Mucosa of rectum (tissue), 2 donors: ENCODE data around the gene C3orf70.

Experiments used
- H3K27ac ChIP-seq, 2 donors: one replicate each; pipeline ENCODE4 v1.7.0; 2013; ENCODE audit warnings: inconsistent platforms in 2 of 2, low read depth in 2 of 2, low read length in 2 of 2
- H3K27me3 ChIP-seq, 2 donors: one replicate each; pipeline ENCODE4 v1.7.0; 2013; ENCODE audit warnings: low read length in 2 of 2; ENCODE audit not compliant: control insufficient read depth in 2 of 2, insufficient read depth in 2 of 2
- H3K36me3 ChIP-seq, 2 donors: one replicate each; pipeline ENCODE4 v1.7.0; 2013; ENCODE audit warnings: low read length in 2 of 2; ENCODE audit not compliant: control insufficient read depth in 2 of 2, insufficient read depth in 2 of 2
- H3K4me1 ChIP-seq, 2 donors: one replicate each; pipeline ENCODE4 v1.7.0; 2013; ENCODE audit warnings: low read length in 2 of 2, mild to moderate bottlenecking in 1 of 2; ENCODE audit not compliant: control insufficient read depth in 2 of 2, insufficient read depth in 2 of 2
- H3K4me3 ChIP-seq, 2 donors: one replicate each; pipeline ENCODE4 v1.7.0; 2013; ENCODE audit warnings: low read length in 2 of 2
- H3K9ac ChIP-seq, 2 donors: one replicate each; pipeline ENCODE4 v1.7.0; 2013; ENCODE audit warnings: low read length in 2 of 2, low read depth in 1 of 2, mild to moderate bottlenecking in 1 of 2
- H3K9me3 ChIP-seq, 2 donors: one replicate each; pipeline ENCODE4 v1.7.0; 2013; ENCODE audit warnings: low read length in 2 of 2; ENCODE audit not compliant: control insufficient read depth in 2 of 2
- donor health status: healthy.
- donor health status: Normal muscosa, but diverticular disease.

The C3orf70 gene

DNA sequence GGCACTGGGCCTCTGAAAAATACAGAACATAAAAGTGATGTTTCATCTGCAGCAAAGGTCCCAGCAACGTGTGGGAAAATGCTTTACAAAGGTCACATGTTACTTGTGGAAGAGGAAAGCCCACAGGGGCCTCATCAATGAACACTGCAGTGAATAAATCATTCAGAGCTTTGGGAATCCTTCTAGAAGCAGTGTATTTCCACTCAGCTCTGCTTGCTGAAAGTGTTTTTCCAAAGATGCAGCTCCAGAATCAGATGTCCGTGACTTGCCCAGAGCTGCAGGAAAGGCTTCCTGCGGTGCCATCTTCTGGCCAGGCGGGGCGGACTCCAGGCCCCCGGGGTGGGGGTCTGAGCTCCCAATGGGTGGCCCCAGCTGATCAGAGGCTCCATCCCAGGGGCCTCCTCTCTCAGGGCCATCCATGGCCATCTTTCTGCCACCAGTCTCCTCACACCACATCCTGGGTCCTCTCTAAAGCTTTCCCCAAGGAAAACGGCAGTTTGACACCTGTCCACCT lies 81.5 kb downstream of the C3orf70 start:
- Histone ChIP-seq H3K4me3 (no peak overlapping the region), H3K36me3 (no peaks in the 10 kb centered on the region), H3K27me3 (no peaks in the 10 kb centered on the region), H3K27ac (peak overlapping the region in 1 of 2 donors; percentile 89), H3K4me1 (peaks cover 22 to 24% of the 10 kb centered on the region in 2 donors), H3K9ac (no peak overlapping the region), H3K9me3 (no peaks in the 10 kb centered on the region)

DNA sequence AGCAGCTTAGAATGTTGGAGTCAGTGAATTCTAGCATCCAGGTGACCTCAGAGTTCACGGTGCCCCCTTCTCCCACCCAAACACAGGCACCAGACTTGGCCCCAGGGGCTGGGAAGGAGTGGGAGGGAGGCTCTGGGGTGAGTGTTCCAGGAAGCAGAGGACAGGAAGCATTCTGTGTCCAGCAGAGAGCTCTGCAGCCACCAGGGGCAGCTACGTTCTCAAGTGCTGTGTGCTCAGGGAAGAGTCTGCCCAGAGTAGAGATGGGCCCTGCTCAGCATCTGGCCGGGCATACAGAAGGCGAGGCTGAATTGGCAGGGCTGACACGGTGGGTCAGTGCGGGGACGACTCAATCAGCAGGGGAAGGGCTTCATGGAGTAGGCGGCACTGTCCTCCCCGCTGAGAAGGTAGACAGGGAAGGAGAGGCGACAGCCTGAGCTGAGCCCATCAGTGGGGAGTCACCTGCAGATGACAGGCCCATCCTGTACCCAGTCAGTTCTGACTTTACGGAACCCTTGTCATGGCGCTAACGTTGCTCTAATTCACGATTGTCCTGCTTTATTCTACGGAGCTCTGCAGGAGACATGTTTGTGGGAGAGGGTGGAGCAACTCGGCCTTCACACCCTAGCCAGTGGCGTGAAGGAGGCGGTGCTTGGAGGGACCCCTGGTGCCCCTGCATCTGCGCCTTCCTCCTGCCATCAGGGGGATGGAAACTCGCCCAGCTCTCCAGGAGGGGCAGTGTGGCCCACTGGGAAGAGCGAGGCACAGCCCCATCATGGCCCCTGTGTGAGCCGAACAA lies 82.2 kb downstream of the C3orf70 start:
- no peaks in the 10 kb centered on the region for H3K36me3 ChIP-seq
- H3K4me3 ChIP-seq = no peak overlapping the region
- peak overlapping the region in 1 of 2 donors; percentile 26 for H3K9ac ChIP-seq
- peak overlapping the region; percentile 87 to 89 for H3K27ac ChIP-seq
- H3K4me1 ChIP-seq = peaks cover 22 to 24% of the 10 kb centered on the region in 2 donors
- no peaks in the 10 kb centered on the region for H3K9me3 ChIP-seq
- H3K27me3 ChIP-seq = no peaks in the 10 kb centered on the region

GRCh38 chr3:185069037-185070030 lies 83.5 kb downstream of the C3orf70 start:
- peaks cover 22 to 24% of the 10 kb centered on the region in 2 donors for H3K4me1 ChIP-seq
- peak overlapping the region; percentile 44 to 61 for H3K9ac ChIP-seq
- H3K27ac ChIP-seq = peak overlapping the region; percentile 87 to 89

GRCh38 chr3:185067173-185067572 lies 85.7 kb downstream of the C3orf70 start:
- Histone ChIP-seq H3K4me1 (peaks cover 22 to 24% of the 10 kb centered on the region in 2 donors), H3K9ac (no peak overlapping the region), H3K36me3 (no peaks in the 10 kb centered on the region)

More at GRCh38 chr3:185069037-185070030, 83.5 kb downstream of the C3orf70 start:
- H3K4me3 ChIP-seq = peak overlapping the region; percentile 22 to 55
- H3K9me3 ChIP-seq = no peaks in the 10 kb centered on the region
- H3K27me3 ChIP-seq = no peaks in the 10 kb centered on the region
- H3K36me3 ChIP-seq = no peaks in the 10 kb centered on the region

DNA sequence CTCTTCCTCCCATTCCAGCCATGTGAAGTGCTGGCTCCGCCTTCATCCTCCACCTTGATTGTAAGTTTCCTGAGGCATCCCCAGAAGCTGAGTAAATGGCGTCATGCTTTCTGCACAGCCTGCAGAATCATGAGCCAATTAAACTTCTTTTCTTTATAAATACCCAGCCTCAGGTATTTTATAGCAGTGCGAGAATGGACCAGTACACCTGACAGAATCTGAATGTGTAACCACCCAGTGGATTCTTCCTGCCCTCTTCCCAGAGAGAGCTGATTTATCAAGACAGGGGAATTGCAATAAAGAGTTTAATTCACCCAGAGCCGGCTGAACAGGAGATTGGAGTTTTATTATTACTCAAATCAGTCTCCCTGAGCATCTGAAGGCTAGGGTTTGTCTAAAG lies 86.6 kb downstream of the C3orf70 start:
- no peaks in the 10 kb centered on the region for H3K36me3 ChIP-seq
- H3K4me1 ChIP-seq = peaks cover 22 to 24% of the 10 kb centered on the region in 2 donors
- H3K9ac ChIP-seq = no peak overlapping the region
- H3K27me3 ChIP-seq = no peaks in the 10 kb centered on the region
- H3K9me3 ChIP-seq = no peaks in the 10 kb centered on the region
- H3K27ac ChIP-seq = no peak overlapping the region
- no peak overlapping the region for H3K4me3 ChIP-seq

More at GRCh38 chr3:185067173-185067572, 85.7 kb downstream of the C3orf70 start:
- H3K27me3 ChIP-seq = no peaks in the 10 kb centered on the region
- no peak overlapping the region for H3K27ac ChIP-seq
- no peak overlapping the region for H3K4me3 ChIP-seq
- no peaks in the 10 kb centered on the region for H3K9me3 ChIP-seq

GRCh38 chr3:185065059-185065458 lies 87.8 kb downstream of the C3orf70 start:
- Histone ChIP-seq H3K9ac (no peak overlapping the region), H3K36me3 (no peaks in the 10 kb centered on the region), H3K27me3 (no peaks in the 10 kb centered on the region), H3K4me1 (peaks cover 14 to 17% of the 10 kb centered on the region in 2 donors), H3K9me3 (no peaks in the 10 kb centered on the region), H3K4me3 (no peak overlapping the region), H3K27ac (no peak overlapping the region)

DNA sequence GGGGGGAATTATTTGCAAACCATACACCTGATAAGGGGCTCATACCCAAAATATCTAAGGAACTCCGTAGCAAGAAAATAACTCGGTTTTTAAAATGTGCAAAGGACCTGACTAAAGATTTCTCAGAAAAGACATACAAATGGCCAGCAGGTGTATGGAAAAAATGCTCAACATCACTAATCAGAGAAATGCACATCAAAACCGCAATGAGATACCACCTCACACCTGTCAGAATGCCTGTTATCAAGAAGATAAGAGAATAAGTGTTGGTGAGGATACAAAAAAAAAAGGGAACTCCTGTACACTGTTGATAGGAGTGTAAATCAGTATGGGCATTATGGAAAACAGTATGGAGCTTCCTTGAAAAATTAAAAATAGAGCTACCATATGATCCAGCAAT lies 89.4 kb downstream of the C3orf70 start:
- H3K9me3 ChIP-seq = no peaks in the 10 kb centered on the region
- H3K4me3 ChIP-seq = no peak overlapping the region
- H3K27ac ChIP-seq = no peak overlapping the region
- no peak overlapping the region for H3K9ac ChIP-seq
- H3K36me3 ChIP-seq = no peaks in the 10 kb centered on the region
- peaks cover 0 to 3% of the 10 kb centered on the region in 2 donors for H3K4me1 ChIP-seq
- no peaks in the 10 kb centered on the region for H3K27me3 ChIP-seq

GRCh38 chr3:185062191-185062590 lies 90.7 kb downstream of the C3orf70 start:
- Histone ChIP-seq H3K9me3 (peaks cover 0 to 3% of the 10 kb centered on the region in 2 donors), H3K4me3 (no peak overlapping the region), H3K36me3 (no peaks in the 10 kb centered on the region), H3K9ac (no peak overlapping the region), H3K4me1 (no peaks in the 10 kb centered on the region), H3K27ac (no peak overlapping the region), H3K27me3 (no peaks in the 10 kb centered on the region)

GRCh38 chr3:185060655-185061054 lies 92.2 kb downstream of the C3orf70 start:
- Histone ChIP-seq H3K9ac (no peak overlapping the region), H3K27me3 (no peaks in the 10 kb centered on the region), H3K4me1 (no peaks in the 10 kb centered on the region), H3K9me3 (peaks cover 0 to 3% of the 10 kb centered on the region in 2 donors), H3K36me3 (no peaks in the 10 kb centered on the region), H3K4me3 (no peak overlapping the region), H3K27ac (no peak overlapping the region)
